A673 (cell line): Measurements from ENCODE around the gene TAF6. TPM values are rescaled to one million over a fixed set of nuclear protein-coding genes. Genes with fewer than 3 reads are reported as not detected.

Experiments used
- BruUV-seq: library from RNA; stranded (reverse); fragments of 400-500 nt; replicated peaks from 2 replicates; lab custom pipeline; 2021; lab: Mats Ljungman, UMichigan
- CTCF ChIA-PET: fragments of 300-600 bp; sonication (Branson Sonifier 250); formaldehyde crosslinking; loops from one replicate; lab custom pipeline; 2022; ENCODE audit warnings: antibody characterized with exemption; lab: Charles Lee
- POLR2A ChIA-PET: fragments of 300-600 bp; sonication (Branson Sonifier 250); formaldehyde crosslinking; loops from one replicate; lab custom pipeline; 2022; ENCODE audit warnings: antibody characterized with exemption; ENCODE audit not compliant: low non-redundant PET; lab: Charles Lee
- DNase-seq: peaks from one replicate; pipeline ENCODE4 v3.0.0-alpha.2; 2015; ENCODE audit warnings: low spot score
- H3K27ac ChIP-seq: fragments of 200-600 bp; sonication (generic); 2 replicates; pipeline ENCODE4 v1.5.1; 2016; ENCODE audit warnings: mixed run types, low read depth, mild to moderate bottlenecking, mixed read lengths, antibody characterized with exemption, low read length; ENCODE audit not compliant: poor library complexity, severe bottlenecking
- H3K27me3 ChIP-seq: fragments of 200-600 bp; sonication (generic); replicated peaks from 2 replicates; pipeline ENCODE4 v1.6.1; 2017; ENCODE audit warnings: mixed run types, low read depth, mild to moderate bottlenecking, mixed read lengths, antibody characterized with exemption, low read length; ENCODE audit not compliant: insufficient read depth, poor library complexity
- H3K36me3 ChIP-seq: fragments of 200-600 bp; sonication (generic); 2 replicates; pipeline ENCODE4 v1.6.1; 2016; ENCODE audit warnings: mixed run types, mild to moderate bottlenecking, mixed read lengths, antibody characterized with exemption, low read length; ENCODE audit not compliant: insufficient read depth, poor library complexity, severe bottlenecking
- H3K4me1 ChIP-seq: fragments of 200-600 bp; sonication (generic); 2 replicates; pipeline ENCODE4 v1.6.1; 2017; ENCODE audit warnings: mixed run types, mild to moderate bottlenecking, mixed read lengths, antibody characterized with exemption, low read length; ENCODE audit not compliant: insufficient read depth, poor library complexity, severe bottlenecking
- H3K4me3 ChIP-seq: fragments of 200-600 bp; sonication (generic); 2 replicates; pipeline ENCODE4 v1.5.1; 2016; ENCODE audit warnings: low read depth, mixed run types, mild to moderate bottlenecking, mixed read lengths, low read length; ENCODE audit not compliant: poor library complexity, severe bottlenecking
- H3K9me3 ChIP-seq: fragments of 200-600 bp; sonication (generic); 2 replicates; pipeline ENCODE4 v1.6.1; 2016; ENCODE audit warnings: mixed run types, low read depth, mild to moderate bottlenecking, mixed read lengths, antibody characterized with exemption, low read length; ENCODE audit not compliant: poor library complexity, severe bottlenecking
- CTCF ChIP-seq: fragments of 300-800, 200-600 bp; sonication (generic); conservative IDR thresholded peaks from 2 replicates; pipeline ENCODE4 v1.5.1; 2017; ENCODE audit warnings: low read depth, mild to moderate bottlenecking, antibody characterized with exemption, low read length, moderate library complexity, mixed read lengths
- EZH2 ChIP-seq: fragments of 200-600 bp; sonication (generic); IDR thresholded peaks from 2 replicates; pipeline ENCODE4 v1.6.1; 2017; ENCODE audit warnings: borderline replicate concordance, low read depth, mild to moderate bottlenecking, mixed read lengths, antibody characterized with exemption, low read length; ENCODE audit not compliant: poor library complexity, severe bottlenecking
- intact Hi-C: fragments of 100-400 bp; cut with micrococcal nuclease; formaldehyde crosslinking; loops from one replicate; pipeline ENCODE4 v1.10.0; 2022; ENCODE audit not compliant: unreplicated experiment
- total RNA-seq: library from RNA; stranded (reverse); gene quantifications from 2 replicates; pipeline ENCODE4 v1.2.3, GENCODE V29; 2021

The TAF6 gene
- total RNA-seq, 1 experiment from 2014 or later, result 97.3 TPM

GRCh38 chr7:100102950-100103840, 16.0 kb downstream of the TAF6 start:
- no TSS peak for BruUV-seq
- POLR2A ChIA-PET, result no interaction called here
- DNase-seq, result no peak

GRCh38 chr7:100101016-100101862, 17.9 kb downstream of the TAF6 start, which contains the start of the genes AP4M1 and MCM7:
Gene AP4M1 (plus strand): TSS chr7:100101643. CDS start chr7:100101715, 72 bp downstream.
Gene MCM7 (minus strand): TSS chr7:100101397. CDS start chr7:100101294, 103 bp downstream.
- Histone ChIP-seq H3K4me1 (peaks cover 21% of the 10 kb centered on the region), H3K4me3 (peak within 1 kb of the TSS; percentile 71), H3K36me3 (peaks cover 55% of the 10 kb centered on the region), H3K9me3 (no peaks in the 10 kb centered on the region), H3K27ac (peak within 1 kb of the TSS; percentile 99), H3K27me3 (no peaks in the 10 kb centered on the region)
- DNase-seq, result peak; percentile 100
- ChIA-PET CTCF (interaction anchor here (0.6 to 1.1 kb wide), 2 partner anchors 19 to 75 kb away, joined by 4 to 6 read pairs; no protein-coding TSS in a partner anchor), POLR2A (interaction anchor here (0.6 to 1.0 kb wide), 6 partner anchors 13 to 727 kb away, joined by 3 to 9 read pairs (median 6); partner anchors contain the start of genes ARPC1B, MBLAC1 and TRAPPC14)
- BruUV-seq, result no TSS peak
- intact Hi-C loops, result no loop called here
- TF ChIP-seq EZH2, result no peak
- TF ChIP-seq CTCF, result no peak

More at GRCh38 chr7:100102950-100103840, 16.0 kb downstream of the TAF6 start:
- H3K4me1 ChIP-seq, result peaks cover 21% of the 10 kb centered on the region
- intact Hi-C loops, result no loop called here
- H3K4me3 ChIP-seq, result no peak overlapping the region
- H3K9me3 ChIP-seq, result no peaks in the 10 kb centered on the region
- peaks cover 50% of the 10 kb centered on the region for H3K36me3 ChIP-seq
- H3K27ac ChIP-seq, result peak overlapping the region; percentile 99
- H3K27me3 ChIP-seq, result no peaks in the 10 kb centered on the region
- TF ChIP-seq EZH2 (no peak), CTCF (no peak)
- CTCF ChIA-PET, result interaction anchor here (0.6 kb wide), 1 partner anchor 725 kb away, joined by 3 read pairs; no protein-coding TSS in a partner anchor

- CTCF ChIA-PET, result no interaction called here
- no peak for TF ChIP-seq CTCF
- no peak for TF ChIP-seq EZH2
- H3K36me3 ChIP-seq, result peaks cover 55% of the 10 kb centered on the region
- peaks cover 22% of the 10 kb centered on the region for H3K4me1 ChIP-seq
- POLR2A ChIA-PET, result interaction anchor here (0.6 to 0.7 kb wide), 4 partner anchors 14 to 726 kb away, joined by 3 to 9 read pairs (median 6); partner anchors contain the start of gene ARPC1B
- no TSS peak for BruUV-seq
- intact Hi-C loops, result no loop called here
- H3K4me3 ChIP-seq, result peak overlapping the region; percentile 71
- DNase-seq, result peak; percentile 97
- H3K27ac ChIP-seq, result peak overlapping the region; percentile 99
- H3K9me3 ChIP-seq, result no peaks in the 10 kb centered on the region
- H3K27me3 ChIP-seq, result no peaks in the 10 kb centered on the region
These were observed 18.6 kb downstream of the TAF6 start for GRCh38 chr7:100100420-100101015.
